AG08396 (cell line): Measurements from ENCODE around the gene ABL1.
A peak's percentile ranks its signal among the peaks of the same experiment; 100 is the strongest.

Experiments
- DNase-seq: peaks from one replicate; pipeline ENCODE4 v3.0.0; 2012; ENCODE audit warnings: low spot score, mixed read lengths

Gene ABL1

GRCh38 chr9:130918101-130918825, 83.2 kb downstream of the ABL1 start:
- no peak for DNase-seq

GRCh38 chr9:130918826-130919558, 83.9 kb downstream of the ABL1 start:
- DNase-seq: no peak

GRCh38 chr9:130919559-130920145, 84.6 kb downstream of the ABL1 start:
- DNase-seq: no peak

- no peak for DNase-seq
These were observed 85.2 kb downstream of the ABL1 start for GRCh38 chr9:130920233-130920632.

- no peak for DNase-seq
These were observed 85.8 kb downstream of the ABL1 start for GRCh38 chr9:130920762-130921299.

GRCh38 chr9:130921300-130921988, 86.4 kb downstream of the ABL1 start:
- no peak for DNase-seq

- DNase-seq: no peak
These were observed 87.2 kb downstream of the ABL1 start for GRCh38 chr9:130921989-130922892.

- DNase-seq: no peak
These were observed 88.0 kb downstream of the ABL1 start for GRCh38 chr9:130922893-130923610.

- no peak for DNase-seq
These were observed 88.8 kb downstream of the ABL1 start for GRCh38 chr9:130923611-130924447.

GRCh38 chr9:130924448-130924788, 89.4 kb downstream of the ABL1 start:
- no peak for DNase-seq

GRCh38 chr9:130925050-130925678, 90.1 kb downstream of the ABL1 start:
- no peak for DNase-seq

- no peak for DNase-seq
These were observed 92.3 kb downstream of the ABL1 start for GRCh38 chr9:130927338-130927737.

GRCh38 chr9:130927995-130928900, 93.2 kb downstream of the ABL1 start:
- peak; percentile 72 for DNase-seq

GRCh38 chr9:130929571-130930038, 94.6 kb downstream of the ABL1 start:
- no peak for DNase-seq

- no peak for DNase-seq
These were observed 95.2 kb downstream of the ABL1 start for GRCh38 chr9:130930132-130930803.

GRCh38 chr9:130930804-130931349, 95.8 kb downstream of the ABL1 start:
- DNase-seq: no peak
